ENCODE measurements around the gene TMEM269. TPM values are rescaled to one million over a fixed set of nuclear protein-coding genes. Genes with fewer than 3 reads are reported as not detected.

TMEM269 gene
- polyA plus RNA-seq, 1 donor (not counting 4 experiments of a cell fraction or from before 2014, with no cell fraction given) = 0.12 TPM

GRCh38 chr1:42762269-42762668 is 22.5 kb upstream of the TMEM269 start:
- dilution Hi-C loops (cut with MboI; ENCODE audit: extremely low pct_ligation_motif_present, low sequenced_read_pairs) = no loop called here
- Histone ChIP-seq H4K20me1 (ENCODE audit: control insufficient read depth, extremely low read depth, insufficient read depth, low read length) (no peaks in the 10 kb centered on the region), H3K9me1 (ENCODE audit: control insufficient read depth, extremely low read depth, insufficient read depth, low read length) (no peaks in the 10 kb centered on the region), H3K27me3 (ENCODE audit: control insufficient read depth, extremely low read depth, insufficient read depth, low read length) (no peaks in the 10 kb centered on the region), H3K4me1 (ENCODE audit: control insufficient read depth, extremely low read depth, insufficient read depth, low read length) (peaks cover 13% of the 10 kb centered on the region), H3K9me3 (ENCODE audit: control insufficient read depth, low read depth, low read length) (no peaks in the 10 kb centered on the region), H3K4me2 (ENCODE audit: control insufficient read depth, extremely low read depth, insufficient read depth, low read depth, low read length) (no peak overlapping the region), H2AFZ (ENCODE audit: control insufficient read depth, low read length) (no peak overlapping the region), H3K79me2 (ENCODE audit: control insufficient read depth, insufficient read depth, low read length) (peaks cover 26% of the 10 kb centered on the region), H3K36me3 (ENCODE audit: control insufficient read depth in 2 of 2, extremely low read depth in 1 of 2, insufficient read depth in 2 of 2, low read length in 2 of 2) (peaks cover 6 to 8% of the 10 kb centered on the region in 2 experiments), H3K27ac (ENCODE audit: control insufficient read depth, insufficient read depth, low read length) (no peak overlapping the region), H3K4me3 (ENCODE audit: control insufficient read depth in 2 of 3, extremely low read depth in 1 of 3, insufficient read depth in 2 of 3, low read depth in 1 of 3, low read length in 3 of 3) (no peak overlapping the region), H3K9ac (ENCODE audit: control insufficient read depth, extremely low read depth, insufficient read depth, low read length) (no peak overlapping the region)
- no peak for TF ChIP-seq CTCF (optimal IDR thresholded peaks at IDR 0.05 in 1 of 3, IDR thresholded peaks at IDR 0.05 in 1 of 3, conservative IDR thresholded peaks at IDR 0.05 in 1 of 3; ENCODE audit: extremely low read depth in 1 of 3, insufficient read depth in 2 of 3, low read length in 3 of 3)
- no peak for TF ChIP-seq EZH2 (IDR thresholded peaks at IDR 0.05; ENCODE audit: low read length)
- DNase-seq (ENCODE audit: low read depth, low spot score) = no peak
- no peak for FAIRE-seq

- no peak overlapping the region for H2AFZ ChIP-seq (ENCODE audit: control insufficient read depth, low read length)
- FAIRE-seq (no peak), DNase-seq (ENCODE audit: low read depth, low spot score) (no peak)
- no peaks in the 10 kb centered on the region for H3K27me3 ChIP-seq (ENCODE audit: control insufficient read depth, extremely low read depth, insufficient read depth, low read length)
- no peak overlapping the region for H3K27ac ChIP-seq (ENCODE audit: control insufficient read depth, insufficient read depth, low read length)
- peaks cover 0 to 3% of the 10 kb centered on the region in 2 experiments for H3K36me3 ChIP-seq (ENCODE audit: control insufficient read depth in 2 of 2, extremely low read depth in 1 of 2, insufficient read depth in 2 of 2, low read length in 2 of 2)
- H3K9ac ChIP-seq (ENCODE audit: control insufficient read depth, extremely low read depth, insufficient read depth, low read length) = peak overlapping the region; percentile 83
- H3K4me1 ChIP-seq (ENCODE audit: control insufficient read depth, extremely low read depth, insufficient read depth, low read length) = peaks cover 12% of the 10 kb centered on the region
- H3K79me2 ChIP-seq (ENCODE audit: control insufficient read depth, insufficient read depth, low read length) = peaks cover 41% of the 10 kb centered on the region
- no peaks in the 10 kb centered on the region for H3K9me3 ChIP-seq (ENCODE audit: control insufficient read depth, low read depth, low read length)
- dilution Hi-C loops (cut with MboI; ENCODE audit: extremely low pct_ligation_motif_present, low sequenced_read_pairs) = no loop called here
- TF ChIP-seq CTCF (optimal IDR thresholded peaks at IDR 0.05 in 1 of 3, IDR thresholded peaks at IDR 0.05 in 1 of 3, conservative IDR thresholded peaks at IDR 0.05 in 1 of 3; ENCODE audit: extremely low read depth in 1 of 3, insufficient read depth in 2 of 3, low read length in 3 of 3) = no peak
- no peak for TF ChIP-seq EZH2 (IDR thresholded peaks at IDR 0.05; ENCODE audit: low read length)
- H3K9me1 ChIP-seq (ENCODE audit: control insufficient read depth, extremely low read depth, insufficient read depth, low read length) = no peaks in the 10 kb centered on the region
- H3K4me2 ChIP-seq (ENCODE audit: control insufficient read depth, extremely low read depth, insufficient read depth, low read depth, low read length) = peak overlapping the region; percentile 96
- no peaks in the 10 kb centered on the region for H4K20me1 ChIP-seq (ENCODE audit: control insufficient read depth, extremely low read depth, insufficient read depth, low read length)
- H3K4me3 ChIP-seq (ENCODE audit: control insufficient read depth in 2 of 3, extremely low read depth in 1 of 3, insufficient read depth in 2 of 3, low read depth in 1 of 3, low read length in 3 of 3) = peak overlapping the region; percentile 74 to 93 (median 85)
These were observed 19.5 kb upstream of the TMEM269 start for GRCh38 chr1:42765269-42765668.
